ENCODE measurements around the gene MSMP.

The MSMP gene

GRCh38 chr9:35711501-35712428 is 42.3 kb downstream of the MSMP start:
- no peak for DNase-seq (ENCODE audit: low read depth in 2 of 2)
- TF ChIP-seq CTCF (IDR thresholded peaks at IDR 0.05; ENCODE audit: low read depth, low read length) = no peak
- no peak overlapping the region for H3K4me3 ChIP-seq (replicated peaks in 1 of 2; ENCODE audit: low read depth in 2 of 2, low read length in 2 of 2)

DNA sequence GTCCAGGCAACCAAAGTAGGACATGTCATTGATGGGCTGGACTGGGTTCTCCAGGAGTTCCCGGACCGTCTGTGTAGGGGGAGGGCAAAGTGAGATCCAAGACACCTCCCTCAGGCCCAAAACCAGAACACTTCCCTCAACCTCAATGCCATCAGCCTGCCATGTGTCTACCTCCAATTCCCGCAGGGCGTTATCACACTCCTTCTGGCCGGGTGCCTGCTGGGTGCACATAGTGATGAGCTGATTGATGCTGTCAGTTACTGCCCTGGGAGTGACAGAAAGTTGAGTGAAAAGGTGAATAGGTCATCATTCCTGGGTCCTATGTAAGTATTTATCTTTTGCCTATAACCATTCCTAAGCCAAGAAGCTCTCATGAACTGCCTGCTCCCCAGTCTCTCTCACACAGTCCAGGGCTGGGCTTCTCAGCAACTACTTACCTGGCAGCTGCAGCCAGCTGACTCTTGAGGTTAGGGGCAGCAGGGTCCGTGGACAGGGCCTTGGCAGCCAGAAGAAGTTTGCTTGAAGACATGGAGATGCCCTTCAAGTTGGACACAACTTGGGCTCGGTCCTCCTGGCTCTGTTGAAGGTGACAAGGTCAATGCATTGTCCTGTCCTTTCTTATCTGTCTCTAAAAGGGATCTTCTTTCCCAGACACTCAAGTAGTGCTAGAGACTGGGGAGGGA is 43.1 kb downstream of the MSMP start:
- no peak for DNase-seq (ENCODE audit: low read depth in 2 of 2)
- TF ChIP-seq CTCF (IDR thresholded peaks at IDR 0.05; ENCODE audit: low read depth, low read length) = no peak
- H3K4me3 ChIP-seq (replicated peaks in 1 of 2; ENCODE audit: low read depth in 2 of 2, low read length in 2 of 2) = no peak overlapping the region

- no peak for TF ChIP-seq CTCF (IDR thresholded peaks at IDR 0.05; ENCODE audit: low read depth, low read length)
- no peak for DNase-seq (ENCODE audit: low read depth in 2 of 2)
- no peak overlapping the region for H3K4me3 ChIP-seq (replicated peaks in 1 of 2; ENCODE audit: low read depth in 2 of 2, low read length in 2 of 2)
Measured at GRCh38 chr9:35708146-35708545, 45.9 kb downstream of the MSMP start.

DNA sequence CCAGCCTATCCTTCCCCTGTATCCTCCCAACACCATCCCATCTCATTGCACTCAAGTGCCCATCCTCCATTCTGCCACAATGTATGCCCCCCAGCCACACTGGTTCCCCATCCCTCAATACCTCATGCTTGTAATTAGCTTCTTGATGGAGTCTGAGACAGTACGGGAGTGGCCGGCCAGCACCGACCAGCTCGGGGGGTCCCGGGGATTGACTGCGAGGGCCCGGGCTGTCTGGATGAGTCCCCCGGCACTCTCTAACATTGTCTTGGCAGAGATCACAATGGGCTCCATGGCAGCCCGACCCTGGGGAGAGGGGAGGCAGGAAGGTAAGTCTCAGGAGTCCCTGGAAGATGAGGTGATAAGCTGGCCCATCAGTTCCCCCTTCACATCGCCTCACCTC is 47.1 kb downstream of the MSMP start:
- no peak for DNase-seq (ENCODE audit: low read depth in 2 of 2)
- H3K4me3 ChIP-seq (replicated peaks in 1 of 2; ENCODE audit: low read depth in 2 of 2, low read length in 2 of 2) = no peak overlapping the region
- TF ChIP-seq CTCF (IDR thresholded peaks at IDR 0.05; ENCODE audit: low read depth, low read length) = no peak

- no peak for TF ChIP-seq CTCF (IDR thresholded peaks at IDR 0.05; ENCODE audit: low read depth, low read length)
- DNase-seq (ENCODE audit: low read depth in 2 of 2) = no peak
- H3K4me3 ChIP-seq (replicated peaks in 1 of 2; ENCODE audit: low read depth in 2 of 2, low read length in 2 of 2) = no peak overlapping the region
Measured at GRCh38 chr9:35705836-35706430, 48.1 kb downstream of the MSMP start.

- TF ChIP-seq CTCF (IDR thresholded peaks at IDR 0.05; ENCODE audit: low read depth, low read length) = no peak
- no peak for DNase-seq (ENCODE audit: low read depth in 2 of 2)
- no peak overlapping the region for H3K4me3 ChIP-seq (replicated peaks in 1 of 2; ENCODE audit: low read depth in 2 of 2, low read length in 2 of 2)
Measured at GRCh38 chr9:35705372-35705771, 48.7 kb downstream of the MSMP start.
